ENCODE measurements around the gene WWOX.
"Not testable (repeated sequence)": the region's sequence is repeated elsewhere in the genome, so short reads cannot be mapped to it uniquely, and the experiment has no call there.

The WWOX gene

GRCh38 chr16:78596996-78597422, 497.6 kb downstream of the WWOX start:
- no peak for DNase-seq

GRCh38 chr16:78597809-78598570, 498.5 kb downstream of the WWOX start:
- no peak for DNase-seq

GRCh38 chr16:78599271-78599670, 499.8 kb downstream of the WWOX start:
- DNase-seq = no peak

- not testable (repeated sequence) for DNase-seq
Measured at GRCh38 chr16:78604423-78605062, 505.1 kb downstream of the WWOX start.

GRCh38 chr16:78605548-78606101, 506.2 kb downstream of the WWOX start:
- no peak for DNase-seq

- no peak for DNase-seq
Measured at GRCh38 chr16:78606545-78606944, 507.1 kb downstream of the WWOX start.

DNA sequence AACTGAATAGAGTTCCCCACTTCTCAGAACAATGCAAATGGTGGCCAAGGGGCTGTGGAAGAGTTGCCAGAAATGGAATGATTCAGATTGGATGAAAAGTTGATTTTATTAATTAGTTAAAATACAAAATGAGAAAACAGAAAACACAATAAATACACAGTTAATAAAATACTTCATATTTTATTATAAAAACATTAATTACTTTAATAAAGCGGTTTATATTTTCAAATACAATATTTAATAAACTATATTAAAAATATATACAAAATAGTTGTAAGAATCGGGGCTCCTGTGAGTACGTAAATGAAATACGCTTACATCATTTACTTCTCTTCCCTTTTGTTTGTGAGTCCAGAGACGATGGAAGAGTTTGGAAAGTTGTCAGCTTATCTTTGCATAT, 507.6 kb downstream of the WWOX start:
- DNase-seq = no peak

DNA sequence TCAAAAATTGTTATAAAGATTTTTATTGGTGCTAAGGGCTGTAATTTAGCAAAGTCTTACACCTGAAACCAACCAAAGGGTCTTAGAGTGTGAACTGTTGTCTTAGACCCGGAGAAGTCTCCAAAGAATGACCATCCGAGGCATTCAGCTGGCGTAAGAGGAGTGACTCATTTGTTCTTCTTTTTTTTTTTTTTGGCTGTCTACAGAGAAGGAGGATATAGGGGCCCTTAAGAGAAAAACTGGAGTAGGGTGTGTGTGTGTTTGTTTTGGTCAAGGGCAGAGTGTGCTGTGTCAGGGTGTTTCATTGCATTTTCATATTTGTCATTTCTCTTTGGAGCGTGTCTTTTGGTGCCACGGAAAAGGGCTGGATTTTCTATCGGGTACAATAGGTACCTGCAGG, 508.0 kb downstream of the WWOX start:
- DNase-seq = no peak

- no peak for DNase-seq
Measured at GRCh38 chr16:78608305-78608776, 508.9 kb downstream of the WWOX start.

- DNase-seq = no peak
Measured at GRCh38 chr16:78609402-78610274, 510.2 kb downstream of the WWOX start.

DNA sequence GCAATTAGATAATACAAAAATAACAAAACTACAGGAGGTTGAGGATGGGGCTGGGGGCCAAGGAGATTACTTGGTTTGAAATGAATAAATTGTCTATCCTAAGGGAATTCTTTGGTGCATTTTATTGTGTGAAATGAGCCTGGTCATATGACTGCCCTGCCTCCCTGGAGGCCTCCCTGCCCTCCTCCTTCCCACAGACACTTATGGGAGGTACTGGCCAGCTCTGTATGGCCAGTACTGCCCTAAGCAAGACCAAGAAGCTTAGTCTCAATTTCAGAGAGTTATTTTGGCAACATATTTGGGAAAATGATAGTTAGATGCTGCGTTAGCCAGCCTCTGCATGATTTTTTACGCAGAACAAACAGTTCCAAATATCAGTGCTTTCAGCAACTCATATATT, 511.9 kb downstream of the WWOX start:
- DNase-seq = no peak

- no peak for DNase-seq
Measured at GRCh38 chr16:78619811-78620210, 520.4 kb downstream of the WWOX start.

DNA sequence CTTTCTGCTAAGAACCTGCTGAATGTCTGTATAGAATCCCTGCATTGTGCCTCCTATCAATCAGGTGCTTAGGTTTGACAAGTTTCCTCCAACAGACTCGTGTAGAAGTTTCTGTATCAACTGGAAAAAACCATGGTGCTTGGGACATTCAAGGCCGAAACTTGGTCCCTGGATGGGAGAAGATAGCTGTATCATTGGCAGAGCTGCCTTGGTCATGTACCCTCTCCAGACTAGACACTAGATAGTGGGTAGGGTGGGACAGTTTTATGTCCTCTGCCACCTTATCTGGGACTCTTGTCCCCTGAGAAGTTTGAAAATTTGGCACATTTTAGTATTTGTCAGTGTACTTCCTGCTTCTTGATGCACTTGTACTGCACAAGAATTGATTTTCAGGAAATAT, 520.8 kb downstream of the WWOX start:
- DNase-seq = no peak

GRCh38 chr16:78623796-78624195, 524.3 kb downstream of the WWOX start:
- no peak for DNase-seq

DNA sequence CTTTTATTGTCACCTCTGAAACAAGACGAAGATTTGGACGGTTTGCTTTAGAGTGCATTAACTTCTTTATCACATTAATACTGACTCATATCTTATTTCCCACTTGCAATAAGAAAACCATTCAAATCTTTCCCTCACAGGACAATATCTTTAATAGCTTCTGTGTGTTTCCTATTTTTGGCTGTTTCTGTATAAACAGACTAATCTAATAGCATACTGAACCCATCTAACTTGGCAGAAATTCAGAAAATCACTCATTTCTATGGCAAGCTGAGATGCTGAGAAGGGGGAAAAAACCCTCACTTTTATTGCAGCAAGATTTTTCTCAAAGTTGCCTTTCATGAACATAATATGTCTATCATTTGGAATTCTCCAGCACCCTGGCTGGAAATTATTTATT, 524.9 kb downstream of the WWOX start:
- no peak for DNase-seq

DNA sequence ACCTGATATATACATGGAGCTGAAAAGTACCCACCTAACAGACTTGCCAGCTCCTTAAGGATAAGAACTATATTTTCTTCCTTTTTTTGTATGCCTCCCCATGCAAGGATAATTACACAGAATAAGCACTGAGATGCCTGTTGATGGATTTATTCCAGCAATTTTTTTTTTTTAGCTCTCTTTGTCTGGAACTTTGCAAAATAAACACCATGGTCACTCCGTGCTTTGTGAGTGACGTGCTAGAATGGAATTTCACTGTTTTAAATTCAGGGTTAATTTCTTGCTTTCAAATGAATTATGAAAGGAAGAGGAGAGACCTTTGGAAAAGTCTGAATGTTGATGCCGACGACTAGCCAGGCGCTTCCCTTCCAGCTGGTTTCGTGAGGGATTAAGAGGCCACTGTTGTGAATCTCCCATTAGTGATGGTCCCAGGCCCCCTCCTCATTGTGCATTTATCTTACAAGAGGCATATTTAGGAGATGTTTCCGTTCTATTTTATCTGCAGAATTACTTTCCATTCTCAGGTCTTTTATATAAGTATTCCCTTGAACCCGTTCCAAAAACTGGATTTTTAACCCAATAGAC, 529.1 kb downstream of the WWOX start:
- no peak for DNase-seq

DNA sequence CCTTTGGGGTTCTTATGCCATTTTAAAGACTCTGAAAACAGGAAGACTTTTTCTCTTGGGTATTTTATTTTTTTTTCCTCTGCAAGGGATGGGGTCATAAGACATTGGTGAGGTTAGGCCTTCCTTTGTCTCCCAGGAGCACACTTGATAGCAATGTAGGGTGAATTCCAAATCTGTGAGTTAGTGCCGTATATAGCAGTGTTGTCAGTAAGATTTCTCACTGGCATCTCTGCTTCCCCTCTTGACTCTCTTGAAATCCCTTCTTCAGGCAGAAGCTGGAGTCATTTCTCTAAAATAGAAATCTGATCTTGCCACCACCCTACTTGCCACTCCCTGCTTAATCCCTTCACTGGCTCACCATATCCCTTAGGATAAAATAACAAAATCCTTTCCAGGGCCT, 529.7 kb downstream of the WWOX start:
- no peak for DNase-seq

DNA sequence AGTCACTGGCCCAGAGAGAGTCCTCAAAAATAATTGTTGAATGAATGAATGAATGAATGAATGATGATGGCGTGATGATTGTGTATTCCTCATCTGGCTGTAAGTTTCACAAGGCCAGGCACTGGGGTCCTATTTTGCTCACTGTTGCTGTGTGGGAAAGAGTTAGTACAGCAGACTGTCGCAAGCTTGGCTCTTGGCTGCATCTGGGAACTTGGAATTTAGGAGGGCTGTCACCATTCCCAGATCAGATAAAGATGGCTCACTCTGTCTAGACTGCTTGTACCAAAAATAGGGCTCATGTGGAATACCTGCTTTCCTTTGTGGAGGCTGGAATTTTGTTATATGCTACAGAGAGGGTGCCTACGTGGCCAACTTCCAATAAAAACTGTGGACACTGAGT, 530.6 kb downstream of the WWOX start:
- DNase-seq = no peak

GRCh38 chr16:78633551-78633950, 534.1 kb downstream of the WWOX start:
- no peak for DNase-seq

DNA sequence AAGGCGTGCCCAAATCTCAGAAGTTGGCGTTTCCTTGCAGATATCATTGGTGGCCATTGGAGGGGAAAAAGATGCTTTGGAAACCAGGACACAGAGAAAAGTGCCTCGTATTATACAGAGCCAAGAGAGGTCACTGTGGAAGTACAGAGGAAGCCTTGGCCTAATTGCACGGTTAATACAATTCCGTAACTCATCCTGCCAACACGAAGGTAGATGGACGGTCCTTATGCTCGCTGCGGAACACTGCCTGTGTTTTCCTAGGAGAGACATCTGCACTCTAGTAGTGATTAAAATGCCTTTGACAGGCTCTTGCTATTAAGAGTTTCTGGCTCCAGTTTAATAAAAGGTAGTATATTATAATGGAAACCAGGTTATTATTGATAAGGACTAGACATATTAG, 536.4 kb downstream of the WWOX start:
- DNase-seq = no peak

GRCh38 chr16:78638371-78638770, 538.9 kb downstream of the WWOX start:
- DNase-seq = no peak

DNA sequence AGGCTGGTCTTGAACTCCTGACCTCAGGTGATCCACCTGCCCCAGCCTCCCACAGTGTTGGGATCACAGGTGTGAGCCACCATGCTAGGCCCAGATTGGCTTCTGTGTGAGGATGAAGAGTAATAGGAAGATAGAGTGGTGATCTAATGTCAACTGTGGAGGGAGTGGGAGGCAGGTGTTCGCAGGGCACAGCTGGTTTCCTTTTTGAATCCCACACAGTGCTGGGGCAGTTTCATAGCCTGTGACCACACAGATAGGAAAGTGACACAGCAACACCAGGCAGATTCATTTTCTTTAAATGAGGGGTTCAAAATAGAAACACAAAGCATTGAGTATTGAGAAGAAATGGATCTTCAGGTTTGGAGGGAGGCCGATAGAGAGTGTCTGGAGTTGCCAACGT, 540.3 kb downstream of the WWOX start:
- DNase-seq = no peak

GRCh38 chr16:78640886-78641285, 541.4 kb downstream of the WWOX start:
- no peak for DNase-seq

All from NCI-H1436 (cell line).